Body of pancreas (tissue), 4 donors: ENCODE results near the gene CMIP. TPM values are rescaled to one million over a fixed set of nuclear protein-coding genes. Genes with fewer than 3 reads are reported as not detected.

Source experiments
- ATAC-seq: fragments of 150-250 bp; one replicate; pipeline ENCODE4 v1.9.1; 2016
- DNase-seq, 4 donors: peaks; one replicate each; pipeline ENCODE4 v3.0.0-alpha.2; 2019
- H3K27ac ChIP-seq, 4 donors: fragments of 200-600 bp; sonication (generic); 1 replicate in 3 of 4; 2 replicates in 1 of 4; pipeline versions ENCODE4 v1.5.1 to v1.6.1; 2016 to 2019; ENCODE audit warnings: mild to moderate bottlenecking in 1 of 4, mixed read lengths in 1 of 4, moderate library complexity in 1 of 4
- H3K27me3 ChIP-seq, 2 donors: fragments of 200-600 bp; sonication (generic); one replicate each; pipeline ENCODE4 v1.6.0; 2016; ENCODE audit warnings: mild to moderate bottlenecking in 1 of 2
- H3K36me3 ChIP-seq, 2 donors: fragments of 200-600 bp; sonication (generic); replicated peaks in 1 of 2; 2 replicates each; pipeline ENCODE4 v1.5.1; 2016; ENCODE audit warnings: low read depth in 2 of 2; ENCODE audit not compliant: insufficient read depth in 1 of 2
- H3K4me1 ChIP-seq: fragments of 200-600 bp; sonication (generic); one replicate; pipeline ENCODE4 v1.6.0; 2016
- H3K4me3 ChIP-seq, 2 donors: fragments of 200-600 bp; sonication (generic); 1 replicate in 1 of 2; 2 replicates in 1 of 2; pipeline ENCODE4 v1.5.1; 2016 to 2019
- H3K9me3 ChIP-seq, 3 donors: fragments of 200-600 bp; sonication (generic); 1 replicate in 2 of 3; 2 replicates in 1 of 3; pipeline ENCODE4 v1.5.1; 2016
- CTCF ChIP-seq, 7 experiments: fragments of 450-650 bp in 4 of 7; fragments of 200-600 bp in 3 of 7; sonication (generic) in 3 of 7; IDR thresholded peaks; one replicate each; pipeline ENCODE4 v1.5.1; 2016 to 2019; ENCODE audit warnings: antibody characterized with exemption in 7 of 7
- POLR2A ChIP-seq, 3 donors: fragments of 450-650 bp; IDR thresholded peaks; one replicate each; pipeline ENCODE4 v1.6.1; 2016; ENCODE audit warnings: antibody characterized with exemption in 3 of 3, mild to moderate bottlenecking in 2 of 3
- WGBS, 2 donors: methylation state at CpG; one replicate each; pipeline ENCODE4 v1.1.5; 2017; 5-methylcytosine and 5-hydroxymethylcytosine counted together
- intact Hi-C: fragments of 100-400 bp; cut with DNase I; formaldehyde crosslinking; loops from one replicate; pipeline ENCODE4 v1.15.1; 2023
- total RNA-seq, 2 donors: library from RNA; depleted of rRNA; stranded (reverse); fragments of >200 nt; gene quantifications; one replicate each; pipeline ENCODE4 v1.1.0, GENCODE V29; 2016

CMIP gene
- total RNA-seq, 2 donors from 2014 or later: 18.7 to 18.8 TPM

GRCh38 chr16:81733295-81733694 is 288.7 kb downstream of the CMIP start:
- WGBS, 2 donors: 67 to 70% methylated on average over 1 of the region's 1 CpG
- intact Hi-C loops: no loop called here
- H3K36me3 ChIP-seq: no peaks in the 10 kb centered on the region
- DNase-seq: no peak
- no peak for ATAC-seq
- no peaks in the 10 kb centered on the region for H3K9me3 ChIP-seq
- TF ChIP-seq CTCF (IDR thresholded peaks at IDR 0.05): no peak
- TF ChIP-seq POLR2A (IDR thresholded peaks at IDR 0.05): no peak
- H3K27me3 ChIP-seq: no peaks in the 10 kb centered on the region
- peaks cover 18% of the 10 kb centered on the region for H3K4me1 ChIP-seq
- H3K27ac ChIP-seq: no peak overlapping the region
- H3K4me3 ChIP-seq: no peak overlapping the region

- Histone ChIP-seq H3K9me3 (no peaks in the 10 kb centered on the region), H3K4me1 (peaks cover 21% of the 10 kb centered on the region), H3K36me3 (no peaks in the 10 kb centered on the region), H3K27me3 (no peaks in the 10 kb centered on the region), H3K4me3 (no peak overlapping the region), H3K27ac (no peak overlapping the region)
- ATAC-seq (no peak), DNase-seq (no peak)
- 93 to 95% methylated on average over 4 to 6 of the region's 6 CpGs for WGBS, 2 donors
- TF ChIP-seq POLR2A (IDR thresholded peaks at IDR 0.05): no peak
- no peak for TF ChIP-seq CTCF (IDR thresholded peaks at IDR 0.05)
- intact Hi-C loops: no loop called here
These were observed 290.2 kb downstream of the CMIP start for GRCh38 chr16:81734632-81735434.

DNA sequence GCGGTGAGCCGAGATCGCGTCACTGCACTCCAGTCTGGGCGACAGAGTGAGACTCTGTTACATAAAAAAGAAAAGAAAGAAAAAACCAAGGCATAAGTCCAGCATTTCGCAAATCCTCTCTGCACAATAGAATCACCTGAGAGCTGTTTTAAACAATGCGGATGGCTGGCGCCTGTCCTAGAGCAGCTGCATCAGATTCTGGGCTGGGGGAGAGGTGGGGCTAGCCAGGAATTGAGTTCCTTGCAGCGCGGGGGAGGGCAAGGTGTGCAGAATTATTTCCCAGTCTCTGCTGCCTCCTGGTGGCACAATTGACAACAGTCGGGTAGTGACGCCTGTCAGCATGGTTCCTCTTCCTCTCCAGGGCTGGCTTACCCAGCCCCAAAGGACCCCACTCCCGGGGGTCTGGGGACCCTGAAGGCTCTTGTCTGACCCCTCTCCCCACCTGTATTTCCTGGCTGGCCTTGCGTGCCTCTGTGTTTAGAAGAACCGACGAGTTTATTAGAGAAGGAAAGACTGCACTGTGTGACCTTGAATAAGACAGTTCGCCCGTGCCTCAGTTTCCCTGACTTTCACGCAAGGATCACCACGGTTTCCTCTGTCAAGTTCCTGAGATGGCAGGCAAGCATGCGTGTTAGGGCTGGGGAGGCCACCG is 293.4 kb downstream of the CMIP start:
- WGBS, 2 donors: 1 to 4% methylated on average over 15 to 22 of the region's 22 CpGs
- H3K9me3 ChIP-seq: no peaks in the 10 kb centered on the region
- no peaks in the 10 kb centered on the region for H3K36me3 ChIP-seq
- H3K4me1 ChIP-seq: peaks cover 12% of the 10 kb centered on the region
- intact Hi-C loops: no loop called here
- DNase-seq: peak; percentile 90 to 95 (median 92)
- ATAC-seq: peak; percentile 93
- H3K4me3 ChIP-seq: no peak overlapping the region
- peak overlapping the region in 3 of 4 donors; percentile 19 to 47 (median 37) for H3K27ac ChIP-seq
- no peak for TF ChIP-seq POLR2A (IDR thresholded peaks at IDR 0.05)
- peak; percentile 72 to 96 (median 93) for TF ChIP-seq CTCF (IDR thresholded peaks at IDR 0.05)
- H3K27me3 ChIP-seq: no peaks in the 10 kb centered on the region

GRCh38 chr16:81738783-81739496 is 294.3 kb downstream of the CMIP start:
- no peak for TF ChIP-seq POLR2A (IDR thresholded peaks at IDR 0.05)
- no peak for TF ChIP-seq CTCF (IDR thresholded peaks at IDR 0.05)
- no peak for ATAC-seq
- no peaks in the 10 kb centered on the region for H3K36me3 ChIP-seq
- no peaks in the 10 kb centered on the region for H3K27me3 ChIP-seq
- H3K4me1 ChIP-seq: peaks cover 12% of the 10 kb centered on the region
- 60 to 62% methylated on average over 8 to 18 of the region's 18 CpGs for WGBS, 2 donors
- intact Hi-C loops: no loop called here
- H3K9me3 ChIP-seq: no peaks in the 10 kb centered on the region
- H3K4me3 ChIP-seq: no peak overlapping the region
- H3K27ac ChIP-seq: no peak overlapping the region
- peak in 1 of 4 donors; percentile 63 for DNase-seq
